ENCODE data around the gene TBC1D14.

TBC1D14 gene

GRCh38 chr4:6929812-6930464, 20.3 kb downstream of the TBC1D14 start:
- DNase-seq: no peak

- DNase-seq: no peak
These were observed 22.8 kb downstream of the TBC1D14 start for GRCh38 chr4:6932475-6932874.

GRCh38 chr4:6932918-6933317, 23.3 kb downstream of the TBC1D14 start:
- DNase-seq: no peak

DNA sequence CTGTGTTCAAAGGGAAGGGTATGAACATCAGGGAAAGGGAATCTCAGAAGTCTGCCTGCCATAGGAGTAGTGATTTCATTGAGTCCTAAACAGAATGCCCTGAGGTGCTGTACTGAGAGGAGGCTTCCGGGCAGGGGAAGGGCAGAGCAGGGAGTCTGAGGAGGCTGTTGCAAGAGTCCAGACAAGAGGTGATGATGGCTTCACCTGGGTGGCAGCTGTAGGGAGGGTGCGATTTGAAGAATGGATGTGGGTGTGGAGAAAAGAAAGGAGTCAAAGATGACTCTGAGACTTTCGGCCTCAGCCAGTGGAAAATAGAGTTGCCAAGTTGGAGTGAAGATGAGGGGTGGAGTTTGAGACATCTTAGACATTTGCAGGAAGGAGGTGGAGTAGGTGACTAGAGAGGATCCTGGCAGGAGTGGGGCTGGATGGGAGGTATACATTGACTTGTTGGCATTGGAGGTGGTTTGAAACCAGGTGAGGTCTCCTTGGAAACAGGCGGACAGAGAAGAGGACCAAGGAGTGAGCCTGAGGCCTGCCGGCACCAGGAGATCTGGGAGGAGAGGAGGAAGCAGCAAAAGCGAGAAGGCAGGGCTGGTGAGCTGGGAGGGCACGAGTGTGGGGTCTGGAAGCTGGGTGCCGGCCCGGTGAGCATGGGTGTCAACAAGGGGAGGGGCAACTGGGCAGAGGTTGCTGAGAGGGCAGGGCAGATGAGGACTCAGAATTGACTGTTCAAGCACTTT, 24.2 kb downstream of the TBC1D14 start:
- no peak for DNase-seq

GRCh38 chr4:6935965-6936364, 26.3 kb downstream of the TBC1D14 start:
- no peak for DNase-seq

DNA sequence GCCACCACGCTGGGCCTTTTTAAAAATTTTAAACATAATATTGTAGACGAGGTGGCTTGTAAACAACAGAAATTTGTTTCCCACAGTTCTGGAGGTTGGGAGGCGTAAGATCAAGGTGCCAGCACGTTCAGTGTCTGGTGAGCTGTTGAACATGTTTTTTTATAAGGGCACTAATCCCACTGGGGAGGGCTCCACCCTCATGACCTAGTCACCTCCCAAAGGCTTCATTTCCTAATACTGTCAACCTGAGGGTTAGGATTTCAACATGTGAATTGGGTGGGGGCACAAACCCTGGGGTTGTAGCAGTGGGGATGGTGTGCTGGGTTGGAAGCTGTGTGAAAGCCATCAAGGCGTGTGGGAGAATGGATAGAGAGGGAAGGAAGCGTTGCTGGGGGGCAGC, 27.6 kb downstream of the TBC1D14 start:
- no peak for DNase-seq

DNA sequence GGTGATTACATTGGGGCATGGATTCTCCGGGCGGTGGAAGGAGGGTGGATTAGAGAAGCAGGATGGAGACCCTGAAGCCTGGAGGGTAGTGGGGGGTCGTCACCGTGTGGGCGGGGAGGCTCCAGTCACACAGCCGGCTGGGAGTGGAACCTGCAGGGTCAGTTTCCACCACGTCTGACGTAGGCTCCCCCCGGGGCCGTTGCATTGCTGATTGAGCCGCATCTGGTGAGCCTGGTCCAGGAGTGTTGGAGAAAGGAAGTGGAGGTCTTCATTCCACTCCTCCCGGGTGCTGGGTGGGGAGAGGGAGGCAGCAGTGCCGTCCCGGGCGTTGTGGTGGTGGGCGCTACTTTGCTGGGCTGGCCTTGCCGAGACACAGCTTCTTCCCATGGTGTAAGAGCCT, 28.1 kb downstream of the TBC1D14 start:
- no peak for DNase-seq

- DNase-seq: no peak
These were observed 28.6 kb downstream of the TBC1D14 start for GRCh38 chr4:6938237-6938636.

DNA sequence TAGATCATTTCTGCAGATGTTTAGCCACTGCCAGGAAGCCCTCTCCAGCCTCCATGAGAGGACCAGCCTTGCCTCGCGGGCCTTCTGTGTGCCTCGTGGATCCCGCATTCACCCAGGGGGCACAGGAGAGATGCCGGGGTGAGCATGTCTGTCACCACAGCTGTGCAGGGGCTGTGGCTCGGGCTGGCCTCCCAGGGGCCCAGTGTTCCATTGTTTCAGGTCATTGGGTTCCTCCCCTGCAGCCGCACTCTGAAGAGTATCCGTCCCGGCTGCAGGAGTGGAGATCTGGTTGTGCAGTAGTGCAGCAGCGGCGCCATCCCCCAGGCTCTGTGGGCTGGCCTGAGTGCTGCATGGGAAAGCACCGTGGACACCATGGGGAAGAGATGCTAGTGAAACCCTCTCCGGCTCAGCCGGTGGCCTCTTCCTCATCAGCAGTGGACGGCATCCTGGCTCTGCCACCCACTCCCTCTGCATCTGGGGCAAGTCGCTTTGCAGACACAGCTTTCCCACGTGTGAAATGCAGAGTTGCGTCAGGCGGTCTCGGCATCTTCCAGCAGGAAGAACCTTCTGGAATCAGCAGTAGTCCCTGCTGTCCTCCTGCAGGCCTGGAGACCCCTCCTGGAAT, 29.1 kb downstream of the TBC1D14 start:
- no peak for DNase-seq

DNA sequence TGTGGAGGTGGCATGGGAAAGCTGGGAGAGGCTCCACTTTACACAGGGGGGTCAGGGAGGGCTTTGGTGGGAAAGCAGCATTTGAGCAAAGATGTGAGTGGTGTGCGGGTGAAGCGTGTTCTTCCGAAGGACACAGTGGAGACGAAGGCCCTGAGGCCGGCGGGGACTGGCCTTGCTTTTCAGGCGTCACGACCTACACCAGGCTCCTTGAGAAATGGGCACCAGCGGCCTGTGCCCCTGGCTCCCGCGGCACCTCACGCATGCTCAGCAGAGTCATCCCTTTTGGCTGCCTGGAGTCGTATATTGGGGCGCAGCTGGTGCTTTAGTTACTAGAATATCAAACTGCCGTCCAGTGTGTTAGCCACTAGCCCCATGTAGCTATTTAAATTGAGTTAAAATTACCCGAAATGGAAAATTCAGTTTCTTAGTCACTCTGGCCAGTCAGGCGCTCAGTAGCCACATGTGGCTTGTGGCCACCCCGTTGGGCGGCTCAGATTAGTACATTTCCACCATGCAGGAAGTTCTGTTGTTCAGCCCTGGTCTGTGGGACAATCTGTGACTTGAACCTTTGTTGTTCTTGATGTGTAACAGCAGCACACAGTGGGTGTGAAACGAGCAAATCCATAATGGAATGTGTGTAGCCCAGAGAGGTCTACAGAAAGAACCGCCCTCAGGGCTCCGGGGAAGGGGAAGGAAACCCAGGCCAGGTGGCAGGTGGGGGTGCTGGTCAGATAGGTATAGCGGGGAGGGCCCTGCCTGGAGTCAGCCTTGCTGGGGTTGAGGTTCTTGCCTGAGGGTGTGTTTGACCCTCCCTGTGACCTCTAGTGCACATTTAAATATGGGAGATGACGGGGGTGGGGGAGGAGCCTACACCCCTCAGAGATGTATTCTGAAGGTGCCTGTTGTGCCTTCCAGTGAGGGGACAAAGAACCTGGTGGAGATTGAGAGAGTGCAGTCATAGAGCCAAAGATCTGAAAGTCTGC, 30.4 kb downstream of the TBC1D14 start:
- DNase-seq: no peak

DNA sequence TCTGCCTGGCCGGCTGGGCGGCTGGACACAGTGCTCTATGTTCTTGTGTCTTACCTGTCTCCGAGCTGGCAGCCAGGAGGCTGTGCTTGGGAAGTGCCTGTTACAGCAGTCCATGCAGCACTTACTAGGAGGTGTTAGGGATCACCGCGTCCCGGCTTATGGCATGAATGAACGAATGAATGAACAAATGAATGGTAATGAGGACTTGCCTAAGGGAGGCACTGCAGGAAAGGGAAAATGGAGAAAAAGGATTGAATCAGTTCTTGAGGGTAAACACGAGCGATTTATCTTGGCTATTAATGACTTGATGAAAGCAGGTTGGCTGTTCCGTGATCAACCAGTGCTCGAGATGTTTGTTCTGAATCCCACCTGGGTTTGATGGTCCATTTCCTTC, 31.1 kb downstream of the TBC1D14 start:
- DNase-seq: no peak

DNA sequence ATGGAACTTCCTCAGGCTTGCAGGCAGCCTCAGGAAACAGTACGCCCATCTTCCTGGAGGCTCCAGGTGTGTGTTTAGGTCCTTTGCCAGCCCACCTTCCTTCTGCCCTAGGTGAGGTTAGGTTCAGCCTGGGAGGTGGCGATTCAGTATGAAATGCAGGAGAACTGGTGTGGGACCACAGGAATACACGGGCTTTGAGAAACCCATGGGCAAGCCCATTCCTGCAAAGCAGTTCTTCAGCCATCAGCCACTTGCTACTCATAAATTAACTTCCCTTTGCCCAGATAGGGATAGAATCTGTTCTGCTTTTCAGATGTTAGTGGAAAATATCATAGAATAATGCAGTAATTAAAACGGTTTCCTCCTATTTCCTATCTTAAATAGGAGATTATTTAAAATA, 32.2 kb downstream of the TBC1D14 start:
- no peak for DNase-seq

DNA sequence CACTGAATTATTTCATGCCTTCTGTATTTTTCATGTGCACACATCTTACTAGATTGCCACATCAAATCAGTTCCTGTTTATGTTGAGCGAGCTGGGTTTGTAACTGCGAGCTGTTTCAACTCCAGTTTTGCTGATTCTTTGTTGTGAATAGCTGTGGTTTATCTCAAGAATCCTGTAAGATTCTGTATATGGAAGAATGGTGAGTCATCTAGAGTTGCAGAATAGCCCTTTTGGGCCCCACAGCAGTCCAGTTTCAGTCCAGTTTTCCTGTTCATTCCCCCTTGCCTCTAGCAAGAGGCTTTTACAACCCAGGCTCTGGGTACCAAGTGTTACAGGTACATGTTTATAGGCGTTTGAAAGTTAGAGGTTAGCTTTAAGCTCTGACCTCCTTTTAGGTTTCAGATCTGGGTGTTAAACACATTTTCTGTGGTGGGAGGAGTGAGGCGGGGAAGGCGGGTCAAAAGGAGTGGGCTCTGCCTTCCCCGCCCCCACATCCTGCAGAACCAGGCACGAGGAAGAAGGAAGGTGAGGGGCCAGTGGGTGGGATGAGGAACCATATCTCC, 32.7 kb downstream of the TBC1D14 start:
- DNase-seq: peak in 2 of 5 experiments; percentile 58 to 81

DNA sequence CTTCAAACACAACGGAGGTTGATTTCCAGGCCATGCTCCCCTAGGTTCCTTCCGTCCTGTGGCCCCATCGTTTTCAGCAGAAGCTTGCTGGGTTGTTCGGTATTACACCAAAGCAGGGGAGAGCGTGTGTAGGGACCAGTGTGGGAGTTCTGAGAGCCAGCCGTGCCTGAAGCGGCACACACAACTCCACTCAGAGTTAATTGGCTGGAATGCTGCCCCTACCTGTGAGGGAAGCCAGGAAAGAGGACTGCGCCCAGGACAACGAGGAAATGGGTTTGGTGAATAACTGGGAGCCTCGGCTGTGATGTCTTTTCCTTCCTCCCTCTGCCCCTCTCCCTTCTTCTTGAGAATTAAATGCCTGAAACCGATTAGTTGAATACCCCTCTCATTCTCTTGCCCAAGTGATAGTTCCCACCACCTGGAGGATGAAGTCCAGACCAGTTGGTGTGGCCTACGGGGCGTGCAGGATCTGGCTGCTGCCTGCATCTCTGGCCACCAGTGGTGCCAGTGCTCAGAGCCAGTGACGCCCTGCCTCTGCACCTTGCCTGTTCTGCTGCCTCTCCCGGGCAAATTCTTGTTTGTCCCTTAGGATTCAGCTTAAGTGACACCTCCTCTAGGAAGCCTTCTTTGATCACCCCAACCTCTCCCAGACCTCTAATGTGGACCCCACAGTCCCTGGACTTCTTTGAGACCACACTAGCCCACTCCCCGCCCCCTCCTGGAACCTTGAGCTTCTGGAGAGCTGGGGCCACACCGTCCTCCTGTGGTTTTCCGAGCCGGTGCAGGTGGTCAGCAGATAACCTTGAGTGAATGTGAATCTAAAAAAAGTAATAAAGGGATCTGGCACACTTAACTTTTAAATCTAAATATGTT, 33.6 kb downstream of the TBC1D14 start:
- no peak for DNase-seq

GRCh38 chr4:6943885-6944225, 34.2 kb downstream of the TBC1D14 start:
- DNase-seq: no peak

- no peak for DNase-seq
These were observed 34.9 kb downstream of the TBC1D14 start for GRCh38 chr4:6944301-6945051.

- no peak for DNase-seq
These were observed 35.4 kb downstream of the TBC1D14 start for GRCh38 chr4:6945052-6945409.

DNA sequence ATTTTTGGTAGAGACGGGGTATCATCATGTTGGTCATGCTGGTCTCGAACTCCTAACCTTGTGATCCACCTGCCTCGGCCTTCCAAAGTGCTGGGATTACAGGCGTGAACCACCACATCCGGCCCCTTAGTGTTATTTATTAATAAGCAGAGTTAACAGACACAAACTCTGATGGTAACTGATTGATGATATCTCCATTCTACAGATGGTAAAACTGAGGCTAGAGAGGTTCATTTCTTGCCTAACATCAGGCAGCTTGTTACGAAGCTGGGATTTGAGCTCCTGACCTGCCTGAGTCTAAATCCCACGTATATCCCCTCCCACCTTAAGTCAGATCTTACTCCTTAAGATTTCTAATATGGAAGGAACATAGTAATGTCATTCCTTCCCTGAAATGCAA, 36.9 kb downstream of the TBC1D14 start:
- no peak for DNase-seq

- DNase-seq: no peak
These were observed 38.5 kb downstream of the TBC1D14 start for GRCh38 chr4:6948134-6948460.

DNA sequence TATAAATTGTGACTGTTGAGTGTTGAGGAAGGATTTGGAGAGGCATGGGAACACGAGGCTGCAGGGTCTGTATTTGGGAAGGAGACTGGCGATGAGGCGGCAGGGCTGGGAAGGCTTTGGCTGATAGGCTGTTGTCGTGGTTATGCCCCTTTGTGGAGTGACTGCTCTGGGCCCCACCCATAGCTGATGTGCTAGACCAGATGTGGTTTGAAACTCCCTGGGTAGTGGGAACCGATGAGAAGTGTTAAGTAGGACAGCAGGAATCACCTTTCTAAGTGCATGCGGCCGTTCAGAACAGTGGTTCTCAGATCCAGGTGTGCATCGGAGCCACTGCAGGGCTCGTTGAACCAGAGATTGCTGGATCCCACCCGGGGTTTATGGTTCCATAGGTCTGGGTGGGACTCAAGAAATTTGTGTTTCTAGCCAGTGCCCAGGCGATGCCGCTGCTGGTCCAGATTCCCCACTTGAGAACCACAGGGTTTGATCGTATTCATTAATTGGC, 42.3 kb downstream of the TBC1D14 start:
- peak in 1 of 5 experiments; percentile 64 for DNase-seq

Measured in T-helper 2 cell (primary cell).